ENCODE results near the gene MVD.

The MVD gene

DNA sequence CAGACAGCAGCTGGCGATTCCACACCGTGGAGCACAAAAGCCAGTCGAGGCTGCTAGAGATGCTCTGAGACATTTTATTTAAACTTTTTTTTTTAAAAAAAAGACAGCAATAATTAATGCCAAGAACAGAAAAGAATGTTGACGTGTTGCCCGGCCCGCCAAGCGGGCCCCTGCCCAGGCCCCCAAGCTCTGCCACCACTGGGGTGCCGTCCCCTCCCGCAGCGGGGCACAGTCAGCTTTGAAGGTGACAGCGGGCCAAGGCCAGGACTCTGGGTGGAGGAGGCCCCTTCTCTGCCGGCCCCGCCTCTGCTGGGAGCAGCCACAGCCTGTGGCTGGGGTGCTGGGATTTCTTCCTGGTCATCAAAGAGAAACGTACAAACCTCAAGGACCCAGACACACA is 33.5 kb upstream of the MVD start:
- no peak for FAIRE-seq

DNA sequence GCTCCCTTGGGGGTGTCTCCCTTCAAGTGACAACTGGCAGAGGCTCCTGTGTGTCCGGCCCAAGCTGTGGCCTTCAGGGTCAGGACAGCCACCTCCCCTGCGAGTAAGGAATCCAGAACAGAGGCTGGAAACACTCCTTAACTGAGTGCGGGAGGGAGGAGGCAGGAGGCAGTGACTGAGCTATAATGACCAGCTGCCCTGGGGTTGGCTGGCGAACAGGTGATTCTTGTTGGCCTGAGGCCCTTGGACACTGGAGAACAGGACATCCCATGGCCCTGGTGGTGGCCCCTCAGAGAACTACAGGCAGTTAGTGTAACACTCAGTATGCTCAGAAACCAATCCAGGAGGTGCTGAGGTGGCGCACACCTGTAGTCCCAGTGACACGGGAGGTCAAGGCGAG is 32.9 kb upstream of the MVD start:
- no peak for FAIRE-seq

DNA sequence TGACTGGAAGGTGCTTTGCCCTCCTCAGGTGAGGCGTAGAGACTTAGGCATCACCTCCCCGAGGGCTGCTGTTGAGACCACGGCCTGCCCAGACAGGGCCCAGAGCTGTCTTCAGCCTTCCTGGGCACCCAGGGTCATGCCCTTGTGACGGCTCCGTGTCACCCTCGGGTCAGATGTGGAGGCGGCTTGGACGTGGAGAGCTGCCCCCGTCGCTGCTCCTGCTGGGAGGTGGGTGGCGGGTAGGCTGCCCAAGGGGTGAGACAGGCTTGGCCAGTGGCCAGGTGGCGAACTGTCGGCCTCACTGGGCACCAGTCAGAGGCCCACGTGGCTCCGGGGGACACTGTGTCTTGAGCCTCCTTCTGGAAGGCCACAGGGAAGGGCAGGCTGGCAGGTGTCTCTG is 32.3 kb upstream of the MVD start:
- FAIRE-seq = no peak

DNA sequence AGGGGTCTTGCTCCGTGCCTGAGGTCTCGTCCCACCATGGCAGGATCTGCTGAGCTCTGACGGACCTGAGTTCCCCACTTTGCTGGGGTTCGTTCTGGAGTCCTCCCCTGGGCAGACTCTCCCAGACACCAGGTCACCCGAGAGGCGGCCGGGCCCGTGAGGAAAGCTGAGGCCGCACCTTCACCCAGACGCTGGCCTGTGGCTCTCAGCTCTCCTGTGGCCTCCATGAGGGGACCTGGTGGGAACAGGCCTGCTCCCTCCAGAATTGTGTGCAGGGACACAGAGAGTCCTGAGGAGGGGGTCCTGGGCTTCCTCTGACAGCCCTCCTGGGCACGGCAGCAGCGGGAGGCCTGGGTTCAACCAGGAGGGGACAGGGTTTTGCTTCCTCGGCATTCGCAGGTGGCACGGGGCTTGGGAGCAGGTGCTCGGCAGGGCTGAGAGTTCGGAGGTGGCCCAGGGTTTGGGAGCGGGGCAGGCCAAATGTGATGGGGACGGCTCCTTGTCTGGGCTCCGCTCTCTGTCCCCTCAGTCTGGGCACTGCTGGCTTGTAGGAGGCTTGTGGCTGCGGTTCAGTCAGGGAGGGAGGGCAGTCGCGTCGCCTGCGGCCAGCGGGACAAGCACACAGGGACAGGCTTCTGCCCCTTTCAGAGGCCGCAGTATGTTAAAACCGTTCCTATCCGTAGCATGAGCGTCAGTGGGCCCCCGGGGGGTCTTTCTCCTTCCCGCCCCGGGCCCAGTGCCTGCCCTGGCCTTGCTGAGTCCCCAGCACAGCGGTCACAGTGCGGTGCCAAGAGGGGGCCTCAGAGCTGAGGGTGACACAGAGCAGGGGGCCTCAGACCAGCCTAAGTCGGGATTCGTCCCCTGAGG is 31.6 kb upstream of the MVD start:
- no peak for FAIRE-seq

DNA sequence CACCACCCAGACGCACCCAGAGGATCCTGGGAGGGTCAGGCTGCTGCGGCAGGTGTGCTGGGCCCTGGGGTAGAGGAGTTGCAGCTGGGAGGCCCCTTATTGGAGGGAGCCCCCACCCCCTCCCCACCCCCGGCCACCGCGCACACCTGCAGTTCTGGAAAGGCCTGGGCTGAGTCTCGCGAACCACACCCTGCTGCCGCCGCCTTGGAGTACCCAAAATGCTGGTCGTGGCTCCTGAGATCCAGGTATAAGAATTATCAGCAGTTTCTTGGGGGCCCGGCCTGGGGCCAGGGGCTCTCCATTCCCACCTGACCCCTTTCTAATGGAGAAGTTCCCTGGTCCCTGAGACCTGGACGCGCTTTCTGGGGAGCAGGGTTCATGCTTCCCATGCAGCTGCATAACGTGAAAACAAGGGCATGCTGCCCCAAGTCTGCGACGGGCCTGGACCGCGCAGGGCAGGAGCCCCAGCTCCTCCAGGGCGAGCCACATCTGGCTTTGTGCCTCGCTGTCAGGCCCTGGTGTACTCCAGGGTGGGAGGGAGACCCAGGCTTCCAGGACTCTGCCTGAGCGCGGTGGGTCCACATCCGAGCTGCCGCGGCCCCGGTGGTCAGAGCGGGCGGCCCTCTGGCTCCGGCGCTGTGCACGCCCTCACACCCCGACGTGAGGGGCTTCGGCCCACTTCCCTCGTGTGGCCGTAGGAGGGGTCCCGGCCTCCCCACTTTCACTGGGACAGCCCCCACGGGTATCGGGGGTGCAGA is 30.7 kb upstream of the MVD start:
- no peak for FAIRE-seq

DNA sequence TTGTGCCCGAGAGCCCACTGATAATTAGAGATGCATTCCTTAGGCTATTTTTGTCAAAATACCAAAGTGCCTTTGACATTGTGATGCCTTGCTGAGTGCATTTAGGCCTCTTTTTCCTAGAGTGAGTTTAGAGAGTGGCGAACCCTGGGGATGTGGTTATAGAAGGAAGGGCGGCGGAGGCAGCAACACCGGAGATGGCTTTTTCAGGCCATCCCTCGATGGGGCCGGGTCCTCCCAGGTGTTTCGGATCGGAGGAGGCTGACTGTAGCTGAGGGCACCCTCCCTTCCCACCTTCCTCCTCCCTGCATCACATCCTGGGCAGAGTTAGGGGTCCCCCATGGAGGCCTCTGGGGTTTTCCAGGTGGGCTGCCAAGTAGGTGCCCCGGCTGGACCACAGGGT is 30.0 kb upstream of the MVD start:
- FAIRE-seq = no peak

DNA sequence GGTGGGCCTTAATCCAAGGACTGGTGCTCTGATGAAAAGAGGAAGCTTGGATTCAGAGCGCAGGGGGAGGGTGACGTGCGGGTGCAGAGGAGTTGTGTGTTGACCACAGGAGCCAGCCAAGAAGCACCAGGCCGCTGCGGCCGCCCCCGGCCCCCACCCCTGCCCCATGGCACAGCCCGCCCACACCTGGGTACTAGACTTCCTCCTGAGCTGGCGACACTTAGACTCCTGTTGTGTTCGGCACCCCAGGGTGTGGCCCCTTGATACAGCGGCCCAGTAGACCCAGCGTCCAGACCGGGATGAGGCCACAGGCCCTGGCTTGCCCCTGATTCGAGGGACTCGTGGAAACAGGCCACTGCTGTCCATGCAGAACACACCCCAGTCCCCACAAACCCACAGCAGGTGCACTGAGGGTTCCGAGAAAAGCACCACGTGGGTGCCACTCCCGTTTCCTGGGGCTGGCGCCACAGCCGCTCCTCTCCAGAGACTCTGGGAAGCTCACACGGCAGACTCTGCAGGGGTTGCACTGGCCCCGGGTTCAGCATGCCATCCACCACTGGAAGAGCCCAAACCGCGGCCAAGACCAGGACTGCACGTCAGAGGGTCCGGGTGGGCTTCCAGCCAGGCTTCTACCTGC is 29.2 kb upstream of the MVD start:
- FAIRE-seq = no peak

DNA sequence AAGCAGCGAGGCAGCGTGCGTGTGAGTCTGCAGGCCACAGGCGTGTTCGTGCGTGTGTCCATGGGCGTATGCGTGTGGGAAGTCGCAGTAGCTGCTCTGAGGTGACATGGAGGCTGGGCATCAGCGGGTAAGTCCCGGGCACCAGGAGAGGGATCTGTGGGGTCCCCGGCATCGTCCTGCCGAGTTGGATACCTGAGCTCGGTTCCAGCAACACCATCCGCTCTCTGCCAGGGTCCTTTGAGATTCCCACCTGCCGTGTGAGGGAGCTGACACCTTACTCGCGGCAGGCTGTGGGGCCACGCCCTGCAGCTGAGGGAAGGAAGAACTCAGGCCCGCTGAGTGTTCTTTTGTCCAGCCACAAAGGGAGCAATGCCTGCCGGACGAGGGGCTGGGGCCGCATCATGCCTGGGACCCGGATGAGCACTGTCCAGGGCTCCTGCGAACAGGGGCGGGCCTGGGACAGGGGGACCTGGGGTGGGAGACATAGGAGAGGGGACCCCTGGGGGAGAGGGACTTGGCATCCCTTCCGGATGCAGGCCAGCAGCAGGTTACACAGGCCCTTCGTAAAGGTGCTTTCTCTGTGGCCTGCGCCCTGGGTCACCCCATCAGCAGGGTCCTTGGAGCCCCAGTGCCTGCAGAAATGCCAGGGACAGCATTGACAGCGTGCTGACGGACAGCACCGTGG is 28.4 kb upstream of the MVD start:
- no peak for FAIRE-seq

DNA sequence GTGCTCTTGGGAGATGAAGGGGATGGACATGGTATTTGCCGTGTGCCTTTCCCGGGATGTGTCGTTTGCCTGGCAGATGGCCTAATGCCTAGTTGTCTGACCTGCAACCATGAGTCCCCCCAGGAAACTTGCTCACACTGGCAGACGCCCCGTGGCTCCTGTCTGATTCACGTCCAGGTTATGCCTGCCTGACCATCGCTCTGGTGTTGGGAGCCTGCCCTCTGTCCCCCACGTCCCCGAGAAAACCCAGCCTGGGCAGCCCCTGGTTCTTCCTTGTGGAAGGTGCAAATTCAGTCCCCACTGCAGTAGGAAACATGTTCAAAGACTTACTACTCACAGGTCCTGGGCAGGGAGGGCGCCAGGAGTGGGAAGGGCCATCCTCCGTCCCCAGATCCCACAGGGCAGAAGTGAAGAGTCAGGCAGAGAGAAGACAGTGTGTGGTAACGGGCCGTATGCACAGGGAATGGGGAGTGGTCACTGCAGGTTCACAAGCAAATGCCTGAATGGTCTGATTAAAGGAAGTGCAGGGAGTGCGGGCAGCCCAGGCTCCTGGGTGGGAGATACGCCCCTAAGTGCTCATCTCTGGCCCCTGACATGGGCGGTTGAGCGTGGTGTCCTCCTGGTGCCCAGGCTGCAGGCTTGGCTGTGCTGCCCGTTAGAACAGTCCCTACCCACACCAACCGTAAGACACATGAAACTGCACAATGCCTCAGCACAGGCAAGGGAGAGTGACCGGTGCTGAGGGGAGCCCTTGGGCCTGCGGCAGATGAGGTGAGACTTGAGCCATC is 27.6 kb upstream of the MVD start:
- no peak for FAIRE-seq

DNA sequence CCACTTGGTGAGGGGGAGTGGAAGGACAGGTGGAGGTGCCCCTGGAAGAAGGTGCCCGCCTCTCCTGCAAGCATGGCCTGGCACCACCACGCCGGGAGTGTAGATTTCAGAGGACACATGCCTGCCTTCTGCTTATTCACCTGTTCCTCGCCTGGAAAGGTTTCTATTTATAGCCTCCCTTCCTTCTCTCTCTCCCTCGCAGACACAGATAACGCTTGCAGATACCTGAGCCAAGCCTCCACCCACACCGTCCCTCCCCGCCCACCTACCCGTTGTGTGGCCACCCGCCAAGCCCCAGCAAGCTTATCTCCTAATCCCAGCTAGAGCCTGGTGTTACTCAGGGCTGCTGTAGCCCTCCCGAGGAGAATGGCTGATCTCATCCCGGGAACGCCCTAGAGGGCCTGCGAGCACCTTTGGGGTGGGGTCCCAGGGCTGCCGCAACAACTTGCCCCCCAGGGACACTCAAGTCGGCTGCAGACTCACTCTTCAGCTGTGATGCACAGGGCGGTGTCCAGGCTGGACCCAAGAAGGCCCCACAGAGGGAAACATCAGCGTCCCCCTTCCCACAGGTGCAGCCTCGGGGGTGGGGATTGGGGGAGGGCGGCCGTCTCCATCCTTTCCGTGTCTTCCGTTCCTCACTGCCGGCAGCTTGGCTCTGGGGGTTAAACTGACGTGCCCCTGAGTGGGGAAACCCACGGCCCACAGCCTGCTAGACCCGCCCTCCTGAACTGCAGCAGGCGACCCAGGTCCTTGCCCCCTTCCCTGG is 25.3 kb upstream of the MVD start:
- no peak for FAIRE-seq

DNA sequence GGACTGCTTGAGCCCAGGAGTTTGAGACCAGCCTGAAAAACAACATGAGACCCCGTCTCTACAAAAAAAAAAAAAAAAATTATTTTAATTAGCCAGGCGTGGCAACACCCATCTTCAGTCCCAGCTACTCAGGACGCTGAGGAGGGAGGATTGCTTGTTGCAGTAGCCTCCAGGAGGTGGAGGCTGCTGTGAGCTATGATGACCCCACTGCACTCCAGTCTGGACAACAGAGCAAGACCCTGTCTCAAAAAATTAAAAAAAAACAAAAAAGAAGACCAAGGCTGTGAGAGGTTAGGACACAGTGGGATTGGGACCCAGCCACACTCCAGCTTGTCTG is 24.8 kb upstream of the MVD start:
- no peak for FAIRE-seq

DNA sequence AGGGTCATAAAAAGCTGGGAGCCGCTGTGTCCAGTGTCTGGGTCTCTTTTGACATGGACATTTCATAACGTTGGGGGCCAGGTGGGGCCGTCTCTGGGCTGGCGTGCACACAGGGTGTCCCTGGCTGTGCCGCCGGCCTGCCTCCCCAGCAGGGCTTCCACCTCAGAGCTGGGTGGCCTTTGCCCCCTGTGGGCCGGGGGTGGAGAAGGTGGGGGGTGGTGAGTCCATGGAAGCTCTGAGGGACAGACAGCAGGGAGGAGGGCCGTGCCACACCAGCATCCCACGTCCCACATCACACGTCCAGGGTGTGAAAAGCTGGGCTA is 24.3 kb upstream of the MVD start:
- no peak for FAIRE-seq

DNA sequence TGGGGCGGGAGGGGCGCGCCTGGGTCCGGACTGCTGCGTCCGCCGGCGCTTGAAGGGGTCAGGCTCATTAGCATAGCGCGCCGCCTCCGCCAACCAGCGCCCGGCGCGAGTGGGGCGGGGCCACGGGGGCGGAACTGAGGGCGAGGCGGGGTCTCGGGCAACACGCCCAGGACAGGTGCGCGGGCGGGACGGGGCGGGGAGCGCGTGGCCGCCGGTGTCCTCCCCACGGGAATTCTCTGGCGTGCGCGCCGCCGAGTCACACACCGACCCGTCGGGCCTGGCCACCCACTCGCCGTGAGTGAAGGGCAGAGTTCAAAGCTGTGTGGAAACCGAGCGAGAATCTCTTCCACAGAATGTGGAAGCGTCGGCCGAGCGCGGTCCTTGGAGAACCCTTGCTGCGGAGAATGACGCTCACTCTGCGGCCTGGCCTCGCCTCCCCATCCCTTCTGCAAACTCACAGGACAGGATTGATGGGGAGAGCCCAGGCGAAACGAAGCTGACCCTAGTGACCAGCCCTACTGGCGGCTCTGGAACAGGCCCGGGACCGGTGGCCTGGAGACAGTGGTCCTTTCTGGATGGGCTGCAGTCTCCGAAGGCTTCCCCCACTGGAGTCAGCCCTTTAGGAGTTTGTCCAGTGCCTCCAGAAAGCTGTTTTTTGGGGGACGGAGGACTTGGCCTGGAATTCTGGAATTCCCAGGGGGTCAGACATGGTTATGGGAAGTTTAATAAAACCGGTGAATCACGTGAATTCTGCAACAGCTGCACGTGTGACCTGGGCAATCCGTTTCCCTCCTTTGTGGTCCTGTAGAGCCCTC is 23.8 kb upstream of the MVD start, which contains the start of gene SNAI3:
Gene SNAI3 (minus strand): TSS at position 69 of the 815 bp plus-strand sequence. CDS start 101 bp downstream, outside the sequence.
- no peak for FAIRE-seq

DNA sequence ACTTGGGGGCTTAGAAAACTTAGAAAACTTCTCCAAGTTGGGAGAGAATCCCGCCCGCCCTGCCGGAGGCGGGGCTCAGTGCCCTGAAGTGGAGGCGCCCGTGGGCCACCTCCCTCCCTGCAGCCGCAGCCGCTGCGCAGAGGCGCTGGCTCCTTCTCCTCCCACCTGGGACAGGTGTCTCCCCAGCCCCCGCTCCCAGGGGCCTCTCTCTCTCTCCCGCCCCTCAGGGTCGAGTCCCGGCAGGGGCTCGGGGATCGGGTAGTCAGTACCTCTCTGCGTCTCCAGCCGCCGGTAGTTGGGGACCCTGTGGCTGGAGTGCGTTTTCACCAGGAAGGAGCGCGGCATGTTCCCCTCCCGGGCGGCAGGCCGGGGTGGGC is 23.2 kb upstream of the MVD start:
- FAIRE-seq = no peak

DNA sequence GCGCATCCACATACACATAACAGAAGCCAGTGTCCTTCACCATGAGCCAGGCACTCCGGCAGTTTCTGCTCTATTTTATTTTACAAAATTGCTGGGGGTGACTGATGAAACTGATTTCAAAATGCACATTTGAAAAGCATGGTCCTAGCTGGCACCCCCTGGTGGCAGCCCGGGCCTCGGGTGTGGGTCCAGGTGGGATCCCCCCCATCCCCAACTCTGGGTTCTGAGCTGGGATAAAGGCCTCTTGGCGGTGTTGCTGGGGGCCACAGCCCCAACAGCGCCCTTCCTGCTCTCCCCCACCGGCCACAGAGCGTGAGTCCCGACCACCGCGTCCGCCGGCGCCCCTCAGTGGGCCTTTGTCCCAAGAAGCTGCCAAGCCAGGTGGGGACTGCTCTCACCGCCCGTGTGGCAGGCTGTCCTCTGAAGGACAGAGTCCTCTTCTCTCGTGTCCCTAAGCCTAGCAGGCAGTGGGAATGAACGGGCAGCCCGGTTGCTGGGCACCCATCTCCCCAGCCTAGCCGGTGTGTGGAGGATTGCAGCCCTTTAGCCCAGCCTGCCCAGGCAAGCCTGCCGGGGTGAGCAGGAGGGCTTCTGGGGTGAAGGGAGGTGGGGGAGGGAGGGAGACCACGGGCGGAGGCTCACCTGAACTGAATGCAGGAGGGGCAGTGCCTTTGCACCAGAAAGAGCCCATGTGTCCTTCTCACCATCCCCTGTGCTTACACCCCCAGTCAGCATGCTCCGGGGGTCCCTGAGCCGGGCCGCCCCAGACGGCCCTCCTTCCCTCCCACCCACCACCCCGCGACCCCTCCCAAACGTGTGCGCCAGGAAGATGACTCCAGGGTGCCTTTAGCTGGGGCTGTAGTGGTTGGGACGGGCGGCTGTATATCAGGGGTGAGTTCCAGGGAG is 22.5 kb upstream of the MVD start:
- FAIRE-seq = no peak

DNA sequence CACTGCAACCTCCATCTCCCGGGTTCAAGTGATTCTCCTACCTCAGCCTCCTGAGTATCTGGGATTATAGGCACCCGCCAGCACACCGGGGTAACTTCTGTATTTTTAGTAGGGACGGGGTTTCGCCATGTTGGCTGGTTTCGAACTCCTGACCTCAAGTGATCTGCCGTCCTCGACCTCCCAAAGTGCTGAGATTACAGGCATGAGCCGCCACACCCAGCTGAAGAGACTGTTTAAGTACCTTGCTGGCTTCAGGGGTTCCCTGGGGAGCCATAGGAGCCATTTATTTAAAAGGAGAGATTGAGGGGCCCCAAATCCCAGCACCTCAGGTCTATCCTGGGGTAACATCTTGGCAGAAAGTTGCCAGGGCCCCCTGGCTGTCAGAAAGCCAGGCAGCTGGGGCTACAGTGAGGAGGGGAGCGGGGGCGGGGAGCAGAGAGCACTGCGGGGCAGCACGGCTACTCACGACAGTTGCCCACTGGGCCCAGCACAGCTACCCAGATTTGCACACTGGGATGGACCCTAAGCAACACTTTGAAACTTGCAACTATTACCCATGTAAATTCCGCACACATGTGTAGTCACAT is 21.8 kb upstream of the MVD start:
- no peak for FAIRE-seq

DNA sequence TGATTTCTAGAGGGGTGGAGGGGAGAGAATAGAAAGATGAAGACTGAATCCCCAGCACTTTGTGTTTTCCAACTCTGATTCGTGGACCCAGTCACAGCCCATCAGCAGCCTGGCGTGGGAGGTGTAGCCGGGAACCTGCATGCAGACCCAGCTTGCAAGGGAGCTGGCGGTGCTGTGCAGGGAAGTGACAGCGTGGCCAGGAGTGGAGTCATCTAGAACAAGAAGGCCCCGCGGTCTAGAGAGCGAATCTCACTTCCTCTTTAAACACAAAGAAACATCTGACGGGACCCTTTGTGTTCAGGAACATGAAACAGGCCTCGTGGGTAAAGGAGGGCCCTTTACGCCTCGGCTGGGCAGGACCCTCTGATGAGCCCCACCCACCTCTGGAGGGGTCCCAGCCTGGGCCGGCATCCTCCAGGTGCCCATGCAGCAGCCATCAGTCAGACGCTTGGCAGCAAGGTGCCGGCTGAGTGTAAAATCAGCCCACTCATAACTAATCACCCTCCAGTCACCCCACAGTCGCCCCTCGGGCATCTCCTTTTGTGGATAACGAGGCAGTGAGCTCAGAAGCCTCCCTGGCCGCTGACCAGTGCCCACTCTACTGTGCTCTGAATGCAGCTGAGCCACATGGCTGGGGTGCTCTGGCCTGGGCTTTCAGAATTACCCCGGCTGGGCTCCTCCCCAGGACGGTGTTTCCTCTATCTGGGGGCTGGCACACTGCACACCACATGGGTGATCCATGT is 19.0 kb upstream of the MVD start:
- FAIRE-seq = no peak

DNA sequence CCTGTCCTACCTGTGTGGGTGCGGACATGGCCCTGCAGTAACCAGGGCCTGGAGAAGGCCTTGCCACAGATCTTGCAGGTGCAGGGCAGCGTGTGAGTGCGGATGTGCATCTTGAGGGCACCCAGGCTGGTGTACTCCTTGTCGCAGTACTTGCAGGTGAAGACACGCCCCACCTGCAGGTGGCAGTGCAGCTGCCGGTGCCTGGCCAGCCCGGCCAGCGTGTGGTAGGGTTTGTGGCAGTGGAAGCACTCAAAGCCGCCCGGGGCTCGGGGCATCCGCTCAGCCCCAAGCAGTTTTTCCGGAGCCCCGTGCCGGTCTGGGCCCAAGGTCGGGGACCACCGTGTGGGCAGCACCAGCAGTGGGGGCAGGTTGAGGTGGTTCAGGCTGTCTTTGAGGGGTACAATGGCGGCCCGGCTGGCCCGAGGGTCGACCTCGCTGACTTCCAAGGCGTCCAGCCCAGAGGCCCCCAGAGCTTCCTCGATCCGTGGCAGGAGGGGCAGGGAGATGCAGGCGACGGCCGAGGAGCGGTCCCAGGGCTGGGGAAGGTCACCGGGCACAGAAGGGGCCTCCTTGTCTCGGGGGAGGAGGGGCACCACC is 18.3 kb upstream of the MVD start:
- no peak for FAIRE-seq
